HTERT RPE-1 (cell line): ENCODE measurements around the gene SH3TC2.

Experiments used
- in situ Hi-C: fragments of 300-500 bp; cut with MboI; formaldehyde crosslinking; loops from 4 replicates; pipeline ENCODE4 v1.14.3; 2020; ENCODE audit warnings: low sequenced_read_pairs

Gene SH3TC2

GRCh38 chr5:149004559-149004958 lies 58.3 kb downstream of the SH3TC2 start:
- in situ Hi-C loops: no loop called here

GRCh38 chr5:149002761-149003689 lies 59.8 kb downstream of the SH3TC2 start:
- in situ Hi-C loops: no loop called here

GRCh38 chr5:149002053-149002452 lies 60.8 kb downstream of the SH3TC2 start:
- in situ Hi-C loops: no loop called here

GRCh38 chr5:149001162-149001561 lies 61.7 kb downstream of the SH3TC2 start:
- in situ Hi-C loops: no loop called here

- in situ Hi-C loops: no loop called here
Measured at GRCh38 chr5:148999741-149000140, 63.1 kb downstream of the SH3TC2 start.

- in situ Hi-C loops: no loop called here
Measured at GRCh38 chr5:148998174-148998797, 64.6 kb downstream of the SH3TC2 start.

GRCh38 chr5:148996270-148996669 lies 66.6 kb downstream of the SH3TC2 start:
- in situ Hi-C loops: no loop called here

- in situ Hi-C loops: no loop called here
Measured at GRCh38 chr5:148995791-148996190, 67.1 kb downstream of the SH3TC2 start.

- in situ Hi-C loops: no loop called here
Measured at GRCh38 chr5:148993283-148993936, 69.5 kb downstream of the SH3TC2 start.

GRCh38 chr5:148992265-148992664 lies 70.6 kb downstream of the SH3TC2 start:
- in situ Hi-C loops: no loop called here

- in situ Hi-C loops: no loop called here
Measured at GRCh38 chr5:148991566-148991965, 71.3 kb downstream of the SH3TC2 start.

- in situ Hi-C loops: no loop called here
Measured at GRCh38 chr5:148990817-148991216, 72.0 kb downstream of the SH3TC2 start.

- in situ Hi-C loops: no loop called here
Measured at GRCh38 chr5:148989567-148989966, 73.3 kb downstream of the SH3TC2 start.

GRCh38 chr5:148988328-148988727 lies 74.5 kb downstream of the SH3TC2 start:
- in situ Hi-C loops: no loop called here

- in situ Hi-C loops: no loop called here
Measured at GRCh38 chr5:148986636-148987035, 76.2 kb downstream of the SH3TC2 start.

- in situ Hi-C loops: no loop called here
Measured at GRCh38 chr5:148984345-148984744, 78.5 kb downstream of the SH3TC2 start.

- in situ Hi-C loops: no loop called here
Measured at GRCh38 chr5:148981353-148981752, 81.5 kb downstream of the SH3TC2 start.

- in situ Hi-C loops: no loop called here
Measured at GRCh38 chr5:148980731-148981130, 82.1 kb downstream of the SH3TC2 start.

GRCh38 chr5:148979083-148979723 lies 83.7 kb downstream of the SH3TC2 start:
- in situ Hi-C loops: no loop called here

- in situ Hi-C loops: no loop called here
Measured at GRCh38 chr5:148978370-148979082, 84.3 kb downstream of the SH3TC2 start.
